ENCODE data around the gene ST3GAL5.
"Not testable (repeated sequence)": the region's sequence is repeated elsewhere in the genome, so short reads cannot be mapped to it uniquely, and the experiment has no call there.

ST3GAL5 gene

GRCh38 chr2:85847051-85847588, 41.7 kb downstream of the ST3GAL5 start:
- Histone ChIP-seq H3K27ac (ENCODE audit: low read depth, low read length) (no peak overlapping the region), H3K4me1 (ENCODE audit: control insufficient read depth, insufficient read depth, low read length) (no peaks in the 10 kb centered on the region), H3K27me3 (ENCODE audit: control insufficient read depth, insufficient read depth, low read length) (no peaks in the 10 kb centered on the region), H3K9ac (ENCODE audit: low read length) (no peak overlapping the region), H3K4me3 (ENCODE audit: low read depth, low read length) (no peak overlapping the region), H3K36me3 (ENCODE audit: control insufficient read depth, insufficient read depth, low read length) (no peaks in the 10 kb centered on the region; the same call in none of the 2 replicates), H3K9me3 (ENCODE audit: control insufficient read depth, insufficient read depth, low read depth, low read length) (no peaks in the 10 kb centered on the region)

GRCh38 chr2:85846411-85846810, 42.4 kb downstream of the ST3GAL5 start:
- Histone ChIP-seq H3K9me3 (ENCODE audit: control insufficient read depth, insufficient read depth, low read depth, low read length) (no peaks in the 10 kb centered on the region), H3K27me3 (ENCODE audit: control insufficient read depth, insufficient read depth, low read length) (no peaks in the 10 kb centered on the region), H3K4me3 (ENCODE audit: low read depth, low read length) (no peak overlapping the region), H3K9ac (ENCODE audit: low read length) (no peak overlapping the region), H3K36me3 (ENCODE audit: control insufficient read depth, insufficient read depth, low read length) (no peaks in the 10 kb centered on the region; the same call in none of the 2 replicates), H3K4me1 (ENCODE audit: control insufficient read depth, insufficient read depth, low read length) (no peaks in the 10 kb centered on the region), H3K27ac (ENCODE audit: low read depth, low read length) (no peak overlapping the region)

- no peak overlapping the region for H3K9ac ChIP-seq (ENCODE audit: low read length)
- H3K27ac ChIP-seq (ENCODE audit: low read depth, low read length), result no peak overlapping the region
- no peak overlapping the region for H3K4me3 ChIP-seq (ENCODE audit: low read depth, low read length)
- no peaks in the 10 kb centered on the region for H3K27me3 ChIP-seq (ENCODE audit: control insufficient read depth, insufficient read depth, low read length)
- H3K36me3 ChIP-seq (ENCODE audit: control insufficient read depth, insufficient read depth, low read length), result no peaks in the 10 kb centered on the region; the same call in none of the 2 replicates
- H3K4me1 ChIP-seq (ENCODE audit: control insufficient read depth, insufficient read depth, low read length), result no peaks in the 10 kb centered on the region
- H3K9me3 ChIP-seq (ENCODE audit: control insufficient read depth, insufficient read depth, low read depth, low read length), result no peaks in the 10 kb centered on the region
These were observed 44.3 kb downstream of the ST3GAL5 start for GRCh38 chr2:85844486-85844885.

- Histone ChIP-seq H3K36me3 (ENCODE audit: control insufficient read depth, insufficient read depth, low read length) (no peaks in the 10 kb centered on the region; the same call in none of the 2 replicates), H3K4me1 (ENCODE audit: control insufficient read depth, insufficient read depth, low read length) (no peaks in the 10 kb centered on the region), H3K4me3 (ENCODE audit: low read depth, low read length) (no peak overlapping the region), H3K27ac (ENCODE audit: low read depth, low read length) (no peak overlapping the region), H3K9me3 (ENCODE audit: control insufficient read depth, insufficient read depth, low read depth, low read length) (no peaks in the 10 kb centered on the region), H3K9ac (ENCODE audit: low read length) (no peak overlapping the region), H3K27me3 (ENCODE audit: control insufficient read depth, insufficient read depth, low read length) (no peaks in the 10 kb centered on the region)
These were observed 45.2 kb downstream of the ST3GAL5 start for GRCh38 chr2:85843543-85843942.

GRCh38 chr2:85840091-85840490, 48.7 kb downstream of the ST3GAL5 start:
- Histone ChIP-seq H3K27ac (ENCODE audit: low read depth, low read length) (no peak overlapping the region), H3K27me3 (ENCODE audit: control insufficient read depth, insufficient read depth, low read length) (no peaks in the 10 kb centered on the region), H3K36me3 (ENCODE audit: control insufficient read depth, insufficient read depth, low read length) (no peaks in the 10 kb centered on the region; the same call in 1 of the 2 replicates), H3K9ac (ENCODE audit: low read length) (no peak overlapping the region), H3K9me3 (ENCODE audit: control insufficient read depth, insufficient read depth, low read depth, low read length) (no peaks in the 10 kb centered on the region), H3K4me1 (ENCODE audit: control insufficient read depth, insufficient read depth, low read length) (no peaks in the 10 kb centered on the region), H3K4me3 (ENCODE audit: low read depth, low read length) (no peak overlapping the region)

- Histone ChIP-seq H3K36me3 (ENCODE audit: control insufficient read depth, insufficient read depth, low read length) (no peaks in the 10 kb centered on the region), H3K4me3 (ENCODE audit: low read depth, low read length) (no peak overlapping the region), H3K9me3 (ENCODE audit: control insufficient read depth, insufficient read depth, low read depth, low read length) (no peaks in the 10 kb centered on the region), H3K9ac (ENCODE audit: low read length) (no peak overlapping the region), H3K27ac (ENCODE audit: low read depth, low read length) (no peak overlapping the region), H3K4me1 (ENCODE audit: control insufficient read depth, insufficient read depth, low read length) (no peaks in the 10 kb centered on the region), H3K27me3 (ENCODE audit: control insufficient read depth, insufficient read depth, low read length) (no peaks in the 10 kb centered on the region)
These were observed 49.3 kb downstream of the ST3GAL5 start for GRCh38 chr2:85839461-85839860.

- Histone ChIP-seq H3K36me3 (ENCODE audit: control insufficient read depth, insufficient read depth, low read length) (no peaks in the 10 kb centered on the region), H3K27me3 (ENCODE audit: control insufficient read depth, insufficient read depth, low read length) (no peaks in the 10 kb centered on the region), H3K27ac (ENCODE audit: low read depth, low read length) (no peak overlapping the region), H3K9ac (ENCODE audit: low read length) (no peak overlapping the region), H3K9me3 (ENCODE audit: control insufficient read depth, insufficient read depth, low read depth, low read length) (no peaks in the 10 kb centered on the region), H3K4me1 (ENCODE audit: control insufficient read depth, insufficient read depth, low read length) (no peaks in the 10 kb centered on the region), H3K4me3 (ENCODE audit: low read depth, low read length) (no peak overlapping the region)
These were observed 50.1 kb downstream of the ST3GAL5 start for GRCh38 chr2:85838641-85839040.

- no peak overlapping the region for H3K9ac ChIP-seq (ENCODE audit: low read length)
These were observed 50.6 kb downstream of the ST3GAL5 start for GRCh38 chr2:85838181-85838580.

GRCh38 chr2:85834466-85834865, 54.3 kb downstream of the ST3GAL5 start:
- Histone ChIP-seq H3K9me3 (ENCODE audit: control insufficient read depth, insufficient read depth, low read depth, low read length) (no peaks in the 10 kb centered on the region), H3K27ac (ENCODE audit: low read depth, low read length) (no peak overlapping the region), H3K4me3 (ENCODE audit: low read depth, low read length) (no peak overlapping the region), H3K9ac (ENCODE audit: low read length) (no peak overlapping the region), H3K27me3 (ENCODE audit: control insufficient read depth, insufficient read depth, low read length) (no peaks in the 10 kb centered on the region), H3K4me1 (ENCODE audit: control insufficient read depth, insufficient read depth, low read length) (no peaks in the 10 kb centered on the region), H3K36me3 (ENCODE audit: control insufficient read depth, insufficient read depth, low read length) (no peaks in the 10 kb centered on the region)

More at GRCh38 chr2:85838181-85838580, 50.6 kb downstream of the ST3GAL5 start:
- H3K4me3 ChIP-seq (ENCODE audit: low read depth, low read length), result no peak overlapping the region
- no peak overlapping the region for H3K27ac ChIP-seq (ENCODE audit: low read depth, low read length)
- H3K27me3 ChIP-seq (ENCODE audit: control insufficient read depth, insufficient read depth, low read length), result no peaks in the 10 kb centered on the region
- H3K4me1 ChIP-seq (ENCODE audit: control insufficient read depth, insufficient read depth, low read length), result no peaks in the 10 kb centered on the region
- no peaks in the 10 kb centered on the region for H3K36me3 ChIP-seq (ENCODE audit: control insufficient read depth, insufficient read depth, low read length)
- H3K9me3 ChIP-seq (ENCODE audit: control insufficient read depth, insufficient read depth, low read depth, low read length), result no peaks in the 10 kb centered on the region

- H3K9ac ChIP-seq (ENCODE audit: low read length), result no peak overlapping the region
- no peaks in the 10 kb centered on the region for H3K36me3 ChIP-seq (ENCODE audit: control insufficient read depth, insufficient read depth, low read length)
- H3K4me1 ChIP-seq (ENCODE audit: control insufficient read depth, insufficient read depth, low read length), result peaks cover 11% of the 10 kb centered on the region
- no peaks in the 10 kb centered on the region for H3K9me3 ChIP-seq (ENCODE audit: control insufficient read depth, insufficient read depth, low read depth, low read length)
- H3K27me3 ChIP-seq (ENCODE audit: control insufficient read depth, insufficient read depth, low read length), result no peaks in the 10 kb centered on the region
- H3K4me3 ChIP-seq (ENCODE audit: low read depth, low read length), result no peak overlapping the region
- no peak overlapping the region for H3K27ac ChIP-seq (ENCODE audit: low read depth, low read length)
These were observed 57.1 kb downstream of the ST3GAL5 start for GRCh38 chr2:85831735-85832134.

- Histone ChIP-seq H3K4me3 (ENCODE audit: low read depth, low read length) (no peak overlapping the region), H3K4me1 (ENCODE audit: control insufficient read depth, insufficient read depth, low read length) (peaks cover 11% of the 10 kb centered on the region), H3K9ac (ENCODE audit: low read length) (no peak overlapping the region), H3K27ac (ENCODE audit: low read depth, low read length) (no peak overlapping the region), H3K27me3 (ENCODE audit: control insufficient read depth, insufficient read depth, low read length) (no peaks in the 10 kb centered on the region), H3K36me3 (ENCODE audit: control insufficient read depth, insufficient read depth, low read length) (no peaks in the 10 kb centered on the region), H3K9me3 (ENCODE audit: control insufficient read depth, insufficient read depth, low read depth, low read length) (no peaks in the 10 kb centered on the region)
These were observed 58.1 kb downstream of the ST3GAL5 start for GRCh38 chr2:85830645-85831044.

GRCh38 chr2:85829394-85829793, 59.4 kb downstream of the ST3GAL5 start:
- not testable (repeated sequence) for H3K9ac ChIP-seq (ENCODE audit: low read length); H3K36me3 ChIP-seq (ENCODE audit: control insufficient read depth, insufficient read depth, low read length); H3K9me3 ChIP-seq (ENCODE audit: control insufficient read depth, insufficient read depth, low read depth, low read length); H3K4me3 ChIP-seq (ENCODE audit: low read depth, low read length); H3K27me3 ChIP-seq (ENCODE audit: control insufficient read depth, insufficient read depth, low read length); H3K27ac ChIP-seq (ENCODE audit: low read depth, low read length)
- H3K4me1 ChIP-seq (ENCODE audit: control insufficient read depth, insufficient read depth, low read length), result peaks cover 11% of the 10 kb centered on the region

Data from HUES6 (cell line).